GM11168 (cell line): ENCODE results near the gene CHP2.

Experiments
- in situ Hi-C: fragments of 300-500 bp; cut with MboI; formaldehyde crosslinking; loops from one replicate; pipeline ENCODE4 v1.12.0; 2022; ENCODE audit warnings: low sequenced_read_pairs; ENCODE audit not compliant: unreplicated experiment

Gene CHP2

GRCh38 chr16:23802776-23803175 is 48.0 kb downstream of the CHP2 start:
- in situ Hi-C loops = loop anchor here (5.0 kb wide), 1 partner anchor 210 kb away; no protein-coding TSS in a partner anchor

- in situ Hi-C loops = loop anchor here (5.0 kb wide), 1 partner anchor 209 kb away; no protein-coding TSS in a partner anchor
Observed at GRCh38 chr16:23803591-23804123, 48.8 kb downstream of the CHP2 start.

GRCh38 chr16:23807028-23807427 is 52.2 kb downstream of the CHP2 start:
- in situ Hi-C loops = no loop called here
